ENCODE data around the gene PRR30. TPM values are rescaled to one million over a fixed set of nuclear protein-coding genes. Genes with fewer than 3 reads are reported as not detected.
"Not testable (repeated sequence)": the region's sequence is repeated elsewhere in the genome, so short reads cannot be mapped to it uniquely, and the experiment has no call there.

PRR30 gene
- total RNA-seq: not detected
- long read RNA-seq: 0 reads

- ATAC-seq (ENCODE audit: poor library complexity) (no peak), DNase-seq (no peak)
- intact Hi-C loops (cut with DNase I): no loop called here
Measured at GRCh38 chr2:27139310-27139709, at the start of gene PRR30. TSS of gene PRR30 (minus strand) at chr2:27139410. CDS start at chr2:27138329, 1,081 bp downstream.

GRCh38 chr2:27186613-27187345, 47.6 kb upstream of the PRR30 start:
- no peak for ATAC-seq (ENCODE audit: poor library complexity)
- DNase-seq: no peak
- intact Hi-C loops (cut with DNase I): no loop called here

GRCh38 chr2:27185331-27186026, 46.3 kb upstream of the PRR30 start:
- intact Hi-C loops (cut with DNase I): no loop called here
- DNase-seq (peak; percentile 55), ATAC-seq (ENCODE audit: poor library complexity) (peak; percentile 87)

- ATAC-seq (ENCODE audit: poor library complexity): peak; percentile 83
- intact Hi-C loops (cut with DNase I): no loop called here
- no peak for DNase-seq
Measured at GRCh38 chr2:27184115-27184514, 44.9 kb upstream of the PRR30 start.

GRCh38 chr2:27182346-27182745, 43.1 kb upstream of the PRR30 start:
- intact Hi-C loops (cut with DNase I): no loop called here
- DNase-seq: no peak
- no peak for ATAC-seq (ENCODE audit: poor library complexity)

GRCh38 chr2:27179344-27180000, 40.3 kb upstream of the PRR30 start:
- DNase-seq (no peak), ATAC-seq (ENCODE audit: poor library complexity) (no peak)
- intact Hi-C loops (cut with DNase I): no loop called here

GRCh38 chr2:27178469-27178868, 39.3 kb upstream of the PRR30 start:
- intact Hi-C loops (cut with DNase I): no loop called here

GRCh38 chr2:27177441-27178351, 38.5 kb upstream of the PRR30 start:
- intact Hi-C loops (cut with DNase I): no loop called here
- DNase-seq (no peak), ATAC-seq (ENCODE audit: poor library complexity) (no peak)

More at GRCh38 chr2:27178469-27178868, 39.3 kb upstream of the PRR30 start:
- DNase-seq: no peak
- ATAC-seq (ENCODE audit: poor library complexity): no peak

- intact Hi-C loops (cut with DNase I); DNase-seq; ATAC-seq (ENCODE audit: poor library complexity): not testable (repeated sequence)
Measured at GRCh38 chr2:27175781-27176180, 36.6 kb upstream of the PRR30 start.

GRCh38 chr2:27175330-27175729, 36.1 kb upstream of the PRR30 start:
- intact Hi-C loops (cut with DNase I): no loop called here
- DNase-seq (no peak), ATAC-seq (ENCODE audit: poor library complexity) (no peak)

- ATAC-seq (ENCODE audit: poor library complexity) (no peak), DNase-seq (no peak)
- intact Hi-C loops (cut with DNase I): no loop called here
Measured at GRCh38 chr2:27174638-27175037, 35.4 kb upstream of the PRR30 start.

- ATAC-seq (ENCODE audit: poor library complexity) (no peak), DNase-seq (no peak)
- intact Hi-C loops (cut with DNase I): no loop called here
Measured at GRCh38 chr2:27171351-27171848, 32.2 kb upstream of the PRR30 start.

GRCh38 chr2:27170581-27171337, 31.5 kb upstream of the PRR30 start:
- DNase-seq (no peak), ATAC-seq (ENCODE audit: poor library complexity) (peak; percentile 25)
- intact Hi-C loops (cut with DNase I): no loop called here

- DNase-seq: no peak
- intact Hi-C loops (cut with DNase I): no loop called here
- ATAC-seq (ENCODE audit: poor library complexity): no peak
Measured at GRCh38 chr2:27164960-27165763, 26.0 kb upstream of the PRR30 start.

GRCh38 chr2:27162151-27163121, 23.2 kb upstream of the PRR30 start:
- DNase-seq (no peak), ATAC-seq (ENCODE audit: poor library complexity) (no peak)
- intact Hi-C loops (cut with DNase I): no loop called here

GRCh38 chr2:27160191-27160590, 21.0 kb upstream of the PRR30 start:
- ATAC-seq (ENCODE audit: poor library complexity): no peak
- intact Hi-C loops (cut with DNase I): no loop called here
- DNase-seq: no peak

All from Right ventricle myocardium superior (tissue), 1 donor.